ENCODE measurements around the gene MRPL17.

MRPL17 gene

DNA sequence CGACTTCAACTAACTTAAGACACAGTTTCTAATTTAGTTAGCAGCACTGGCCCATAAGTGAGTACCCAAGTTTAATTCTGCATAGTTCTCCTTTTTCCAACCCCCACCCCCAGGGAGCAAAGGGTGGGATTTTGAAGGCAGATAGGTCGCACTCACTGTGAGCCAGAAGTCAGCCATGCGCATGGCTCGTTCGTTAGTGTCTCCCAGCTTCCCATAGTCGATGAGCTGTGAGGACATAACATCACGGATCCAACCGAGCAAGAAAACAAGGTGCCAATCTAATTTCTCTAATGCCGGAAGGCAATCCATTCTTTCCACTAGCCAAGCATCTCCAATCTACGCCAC is 577 bp downstream of the MRPL17 start:
- no peak for DNase-seq (ENCODE audit: low read depth in 2 of 2)

DNA sequence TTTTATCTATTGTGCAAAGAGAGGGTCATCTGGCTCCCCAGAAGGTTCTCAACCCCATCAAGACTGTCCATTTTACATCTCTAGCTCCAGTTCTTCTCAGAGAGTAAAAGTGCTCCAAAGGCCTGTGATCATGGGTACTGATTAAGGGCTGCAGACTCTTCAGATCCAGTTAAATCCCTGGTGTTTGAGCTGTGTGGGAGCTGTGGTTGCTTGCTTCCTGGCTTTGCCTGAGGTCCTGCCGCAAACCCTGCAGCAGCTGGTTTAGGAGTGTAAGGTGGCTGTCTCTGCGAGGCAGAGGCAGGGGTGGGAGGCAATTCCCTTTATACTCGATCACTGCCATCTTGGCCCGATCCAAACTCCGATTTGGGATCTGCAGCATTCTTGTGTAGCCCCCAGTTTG is 1.2 kb downstream of the MRPL17 start:
- no peak for DNase-seq (ENCODE audit: low read depth in 2 of 2)

DNA sequence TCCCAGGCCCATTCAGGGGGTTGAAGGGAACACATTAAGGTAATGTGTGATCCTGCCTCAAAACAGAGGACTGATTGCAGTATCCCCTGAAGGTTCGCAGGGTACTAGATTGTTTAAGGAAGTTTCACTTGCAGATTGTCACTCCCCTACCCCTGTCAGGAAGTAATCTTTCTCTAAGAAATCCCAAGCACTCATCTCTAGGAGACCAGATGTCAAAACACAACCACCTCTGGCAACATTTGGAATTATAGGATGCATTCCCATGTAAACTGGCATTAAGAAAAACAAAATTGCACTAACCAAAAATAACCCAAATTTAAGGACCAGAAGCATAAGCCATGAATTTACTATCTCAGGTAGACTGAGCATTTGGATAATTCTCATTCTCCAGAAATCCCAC is 1.6 kb downstream of the MRPL17 start:
- no peak for DNase-seq (ENCODE audit: low read depth in 2 of 2)

DNA sequence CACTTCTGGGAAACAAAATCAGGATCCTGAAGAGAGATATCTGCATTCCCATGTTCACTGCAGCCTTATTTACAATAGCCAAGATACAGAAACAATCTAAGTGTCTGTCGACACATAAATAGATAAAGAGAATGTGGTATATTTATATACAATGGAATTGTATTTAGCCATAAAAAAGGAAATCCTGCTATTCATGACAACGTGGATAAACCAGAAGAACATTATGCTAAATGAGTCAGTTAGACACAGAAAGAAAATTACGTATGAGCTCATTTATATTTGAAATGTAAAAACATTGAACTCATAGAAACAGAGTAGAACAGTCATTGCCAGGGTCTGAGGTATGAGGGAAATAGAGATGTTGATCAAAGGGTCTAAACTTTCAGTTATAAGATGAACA is 6.1 kb downstream of the MRPL17 start:
- no peak for DNase-seq (ENCODE audit: low read depth in 2 of 2)

- DNase-seq (ENCODE audit: low read depth in 2 of 2), result no peak
Measured at GRCh38 chr11:6674862-6675261, 8.3 kb downstream of the MRPL17 start.

- DNase-seq (ENCODE audit: low read depth in 2 of 2), result no peak
Measured at GRCh38 chr11:6674219-6674597, 8.9 kb downstream of the MRPL17 start.

GRCh38 chr11:6673523-6674218 is 9.5 kb downstream of the MRPL17 start:
- no peak for DNase-seq (ENCODE audit: low read depth in 2 of 2)

GRCh38 chr11:6671991-6672390 is 11.1 kb downstream of the MRPL17 start:
- DNase-seq (ENCODE audit: low read depth in 2 of 2), result no peak

DNA sequence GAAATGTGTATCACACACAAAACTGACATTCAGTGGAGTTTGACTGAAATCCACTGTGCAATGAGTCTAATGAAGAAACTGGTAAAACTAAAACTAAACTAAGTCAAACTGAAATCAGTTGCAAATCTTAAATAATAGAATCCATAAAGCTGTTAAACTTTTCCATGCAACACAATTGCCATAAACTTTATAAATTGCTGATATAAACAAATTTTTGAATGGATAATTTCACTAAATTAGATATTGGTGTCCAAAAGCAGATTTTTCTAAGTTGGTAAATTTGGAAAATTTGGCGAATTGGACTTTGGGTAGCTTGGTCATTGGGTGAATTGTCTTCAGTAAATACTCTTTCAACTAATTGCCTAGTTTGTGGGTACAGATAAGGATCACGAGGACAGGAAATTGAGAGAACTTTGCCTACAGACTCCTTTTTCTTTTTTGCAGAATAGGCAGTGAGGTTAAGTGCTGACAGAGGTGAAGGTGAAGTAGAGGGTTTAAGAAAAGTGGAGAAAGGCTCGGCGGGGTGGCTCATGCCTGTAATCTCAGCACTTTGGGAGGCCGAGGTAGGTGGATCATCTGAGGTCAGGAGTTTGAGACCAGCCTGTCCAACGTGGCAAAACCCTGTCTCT is 12.8 kb downstream of the MRPL17 start:
- DNase-seq (ENCODE audit: low read depth in 2 of 2), result no peak

DNA sequence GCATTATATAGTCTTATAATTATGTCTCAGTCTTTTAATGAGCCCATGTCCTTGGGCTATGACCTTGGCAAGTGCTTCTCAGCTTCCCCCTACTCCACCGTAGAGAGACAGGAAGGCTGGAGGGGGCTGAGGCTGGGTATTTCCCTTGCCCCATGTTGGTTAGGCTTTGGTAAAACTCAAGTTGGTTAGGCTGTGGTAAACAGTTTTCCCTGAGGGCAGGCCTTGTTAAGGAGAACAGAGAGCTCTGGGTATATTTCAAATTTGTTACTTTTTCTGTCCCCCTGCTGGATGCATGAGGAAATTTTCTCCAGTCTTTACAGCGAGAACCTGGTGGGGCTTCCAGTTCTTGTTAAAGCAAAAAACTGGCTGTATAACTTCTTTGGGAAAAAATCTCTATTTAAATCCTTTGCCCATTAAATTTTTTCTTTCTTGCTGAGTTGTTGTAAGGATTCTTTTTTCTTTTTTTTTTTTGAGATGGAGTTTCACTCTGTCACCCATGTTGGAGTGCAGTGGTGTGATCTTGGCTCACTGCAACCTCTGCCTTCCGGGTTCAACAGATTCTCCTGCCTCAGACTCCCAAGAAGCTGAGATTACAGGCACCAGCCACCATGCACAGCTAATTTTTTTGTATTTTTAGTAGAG is 15.3 kb downstream of the MRPL17 start:
- no peak for DNase-seq (ENCODE audit: low read depth in 2 of 2)

- DNase-seq (ENCODE audit: low read depth in 2 of 2), result no peak
Measured at GRCh38 chr11:6666302-6667183, 16.6 kb downstream of the MRPL17 start.

GRCh38 chr11:6664551-6664950 is 18.6 kb downstream of the MRPL17 start:
- no peak for DNase-seq (ENCODE audit: low read depth in 2 of 2)

DNA sequence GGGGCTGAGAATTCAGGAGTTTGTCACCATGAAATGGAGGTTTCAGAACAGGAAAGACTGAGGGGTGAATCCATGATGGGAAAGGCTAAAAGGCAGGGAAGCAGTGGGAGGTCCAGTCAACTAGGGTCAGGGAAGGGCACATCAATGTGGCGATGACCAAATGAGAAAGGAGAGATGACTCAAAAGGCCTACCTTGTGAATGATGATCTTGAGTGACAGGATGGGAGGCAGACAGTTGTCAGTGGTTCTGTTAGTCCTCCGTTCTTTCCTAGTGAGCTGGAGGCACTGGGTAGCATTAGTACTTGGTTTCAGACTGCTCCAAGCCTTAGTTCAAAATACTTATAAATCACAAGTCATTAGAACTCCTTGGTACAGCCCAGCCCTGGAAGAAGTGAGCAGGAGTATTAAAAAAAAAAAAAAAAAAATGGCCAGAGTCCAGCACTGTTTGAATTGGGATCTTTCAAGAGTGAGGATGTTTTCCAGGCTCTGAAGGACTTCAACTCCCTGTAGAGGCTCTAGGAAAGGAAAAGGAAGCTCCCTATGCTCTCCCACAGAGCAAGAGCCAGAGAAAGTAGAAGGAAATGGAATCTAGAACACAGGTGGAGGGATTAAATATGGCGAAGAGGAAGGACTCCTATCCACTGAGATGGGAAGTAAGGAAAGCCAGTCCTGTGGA is 19.2 kb downstream of the MRPL17 start:
- no peak for DNase-seq (ENCODE audit: low read depth in 2 of 2)

DNA sequence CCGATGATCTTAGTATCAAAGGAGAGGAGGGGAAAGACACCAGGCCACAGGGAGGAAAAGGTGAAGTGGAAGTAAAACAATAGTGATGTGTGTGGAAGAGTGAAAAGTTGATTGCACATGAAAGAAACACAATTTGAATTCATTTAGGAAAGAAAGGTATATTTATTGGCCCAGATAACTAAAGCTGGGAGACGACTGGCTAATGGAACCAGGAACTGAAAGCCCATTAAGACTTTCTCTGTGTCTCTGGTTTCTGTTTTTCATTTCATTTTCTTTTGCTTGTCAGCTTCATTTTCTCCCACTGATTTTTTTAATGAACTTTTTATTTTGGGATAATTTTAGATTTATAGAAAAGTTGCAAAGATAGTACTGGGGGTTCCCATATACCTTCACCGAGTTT is 22.4 kb downstream of the MRPL17 start:
- no peak for DNase-seq (ENCODE audit: low read depth in 2 of 2)

- no peak for DNase-seq (ENCODE audit: low read depth in 2 of 2)
Measured at GRCh38 chr11:6658647-6659046, 24.5 kb downstream of the MRPL17 start.

DNA sequence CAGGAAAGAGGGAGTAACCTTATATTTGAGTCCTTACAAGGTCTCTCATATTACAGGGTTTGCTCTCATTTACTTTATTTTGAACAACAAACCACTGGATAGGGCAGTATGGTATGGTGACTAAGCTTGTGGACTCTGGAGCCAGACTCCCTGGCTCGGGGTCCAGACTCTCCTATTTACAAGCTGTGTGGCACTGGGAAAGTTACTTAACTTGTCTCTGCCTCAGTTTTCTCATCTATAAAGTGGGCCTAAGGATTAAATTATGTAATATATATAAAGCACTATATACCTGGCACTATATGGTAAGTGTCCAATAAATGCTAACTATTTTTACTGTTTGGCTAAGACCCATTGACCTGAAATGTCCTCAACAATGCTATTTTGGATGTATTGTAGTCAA is 25.8 kb downstream of the MRPL17 start:
- DNase-seq (ENCODE audit: low read depth in 2 of 2), result no peak

GRCh38 chr11:6656936-6657335 is 26.2 kb downstream of the MRPL17 start:
- no peak for DNase-seq (ENCODE audit: low read depth in 2 of 2)

DNA sequence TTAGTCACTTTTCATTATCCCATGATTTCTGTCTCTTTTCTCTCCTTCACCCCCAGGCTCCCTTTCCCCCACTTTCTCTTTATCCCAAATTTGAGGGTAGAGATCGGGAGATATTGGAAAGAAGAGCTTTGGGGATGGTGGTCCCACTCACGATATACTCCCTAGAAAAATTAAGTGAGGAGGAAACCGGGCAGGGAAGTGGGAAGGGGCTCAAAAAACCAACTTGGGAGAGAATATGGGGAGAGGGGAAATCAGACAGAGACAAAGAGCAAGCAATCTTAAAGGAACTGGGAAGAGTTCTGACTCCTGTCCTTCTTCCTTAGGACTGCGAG is 26.6 kb downstream of the MRPL17 start:
- no peak for DNase-seq (ENCODE audit: low read depth in 2 of 2)

- DNase-seq (ENCODE audit: low read depth in 2 of 2), result no peak
Measured at GRCh38 chr11:6655790-6656583, 27.2 kb downstream of the MRPL17 start, which contains the start of gene DCHS1. Gene DCHS1, minus strand, starts transcription at chr11:6655809. Its CDS starts 14,196 bp downstream, at chr11:6641613.

GRCh38 chr11:6655020-6655789 is 27.9 kb downstream of the MRPL17 start:
- DNase-seq (ENCODE audit: low read depth in 2 of 2), result no peak

Measured in stimulated activated CD4-positive, alpha-beta T cell treated with anti-CD3 and anti-CD28 coated beads, Interleukin-4, amount 100 ng/mL, for 48 hours (primary cell).